ENCODE measurements around the gene KDM2B. TPM values are rescaled to one million over a fixed set of nuclear protein-coding genes. Genes with fewer than 3 reads are reported as not detected.

KDM2B gene
- 74.8 TPM for polyA plus RNA-seq (2013, experiment 1 of 2)
- 78.1 TPM for polyA plus RNA-seq (2013, experiment 2 of 2)

DNA sequence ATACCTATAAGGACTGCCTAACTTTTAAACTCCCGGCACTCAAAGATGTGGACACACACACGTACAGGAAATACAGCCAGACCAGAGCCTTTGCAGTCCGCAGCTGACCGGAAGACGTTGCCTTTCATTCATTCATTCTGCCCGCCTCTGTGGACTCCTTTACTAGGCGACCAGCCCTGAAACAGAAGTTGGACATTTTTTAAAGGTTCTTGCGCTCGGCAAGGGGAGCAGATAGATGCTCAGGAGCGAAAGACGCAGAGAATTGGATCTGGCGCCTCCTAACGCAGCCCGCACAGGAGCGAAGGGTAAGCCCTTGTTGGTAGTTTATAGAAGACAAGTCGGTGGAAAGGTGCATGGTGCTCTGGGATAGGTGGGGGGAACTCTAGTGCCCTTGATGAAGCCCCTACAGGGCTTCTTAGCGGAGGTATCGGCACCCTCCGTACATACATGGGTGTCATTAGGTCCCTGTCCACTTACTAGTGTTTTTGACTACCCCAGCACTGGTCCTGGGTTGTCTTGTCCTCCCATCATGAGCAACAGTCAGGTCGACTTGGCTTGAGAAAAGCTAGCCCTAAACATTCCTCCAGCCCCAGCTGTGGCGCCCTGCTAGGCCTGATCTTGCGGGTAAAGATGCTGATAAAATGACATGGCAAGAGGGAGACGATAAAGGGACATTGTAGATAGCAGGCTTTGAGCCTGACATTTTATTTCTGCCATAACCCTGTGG, at the start of gene KDM2B:
TSS of gene KDM2B (minus strand) at position 65 of the 727 bp plus-strand sequence. CDS start 112 bp downstream, outside the sequence.
- peak within 1 kb of the TSS; percentile 37 for H3K23ac ChIP-seq (ENCODE audit: low read length)
- peak within 1 kb of the TSS; percentile 61 for H3K4me2 ChIP-seq (ENCODE audit: low read length)
- peak within 1 kb of the TSS; percentile 65 for H3K4me3 ChIP-seq (ENCODE audit: low read length)
- no CpG with 5 or more reads among the region's 23 CpGs for WGBS (ENCODE audit: extremely low coverage, insufficient coverage, low lambda C conversion rate)
- peak within 1 kb of the TSS; percentile 98 for H3K4ac ChIP-seq (ENCODE audit: low read depth, low read length)
- peak within 1 kb of the TSS; percentile 99 for H3K56ac ChIP-seq (ENCODE audit: low read length)
- peak within 1 kb of the TSS; percentile 98 for H2BK15ac ChIP-seq (replicated peaks; ENCODE audit: low read depth)
- H4K8ac ChIP-seq (ENCODE audit: low read depth, low read length) = peak within 1 kb of the TSS; percentile 83
- H4K5ac ChIP-seq (ENCODE audit: low read length) = peak within 1 kb of the TSS; percentile 60
- H3K27me3 ChIP-seq (ENCODE audit: insufficient read depth, low read length, poor library complexity) = no peaks in the 10 kb centered on the region
- DNase-seq = peak; percentile 90
- H3K18ac ChIP-seq (ENCODE audit: low read length) = peak within 1 kb of the TSS; percentile 98
- peak within 1 kb of the TSS; percentile 99 for H3K27ac ChIP-seq (ENCODE audit: low read depth, low read length)
- H3K79me2 ChIP-seq (ENCODE audit: control insufficient read depth, insufficient read depth, low read length) = peaks cover 20% of the 10 kb centered on the region
- peak within 1 kb of the TSS; percentile 95 for H2AK5ac ChIP-seq (ENCODE audit: low read length)
- peak within 1 kb of the TSS; percentile 100 for H2BK120ac ChIP-seq (ENCODE audit: low read depth, low read length)
- H2BK5ac ChIP-seq (ENCODE audit: low read length) = peak within 1 kb of the TSS; percentile 98
- no peaks in the 10 kb centered on the region for H3K79me1 ChIP-seq (ENCODE audit: low read length)
- H3K9ac ChIP-seq (ENCODE audit: low read length) = peak within 1 kb of the TSS; percentile 93
- H3K4me1 ChIP-seq (ENCODE audit: control insufficient read depth, low read depth, low read length) = peaks cover 10% of the 10 kb centered on the region
- no peaks in the 10 kb centered on the region for H3K36me3 ChIP-seq (ENCODE audit: control insufficient read depth, insufficient read depth, low read length)

DNA sequence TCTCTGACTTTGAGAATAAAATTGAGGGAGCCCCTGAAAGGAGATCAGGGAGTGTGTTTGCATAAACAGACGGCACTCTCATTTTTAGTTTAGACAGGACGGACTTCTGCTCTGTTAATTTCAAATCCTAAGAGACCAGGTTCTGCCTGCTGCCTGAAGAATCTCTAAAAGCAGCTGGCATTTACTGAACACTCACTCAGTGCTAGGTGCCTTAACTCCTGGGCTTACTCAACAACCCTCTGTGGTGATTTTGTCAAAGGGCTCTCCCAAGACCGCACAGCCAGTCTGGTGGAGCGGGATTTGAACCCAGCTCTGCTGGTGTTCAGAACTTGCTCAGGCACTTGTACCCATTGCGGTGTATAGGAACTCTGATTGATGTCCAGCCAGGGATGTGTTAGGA, 47.7 kb upstream of the KDM2B start:
- Histone ChIP-seq H3K79me1 (ENCODE audit: low read length) (peaks cover 29% of the 10 kb centered on the region), H2BK120ac (ENCODE audit: low read depth, low read length) (no peak overlapping the region), H3K18ac (ENCODE audit: low read length) (peak overlapping the region; percentile 57), H3K56ac (ENCODE audit: low read length) (peak overlapping the region; percentile 97), H3K4me1 (ENCODE audit: control insufficient read depth, low read depth, low read length) (peaks cover 27% of the 10 kb centered on the region), H2AK5ac (ENCODE audit: low read length) (no peak overlapping the region), H2BK5ac (ENCODE audit: low read length) (no peak overlapping the region), H2BK15ac (replicated peaks; ENCODE audit: low read depth) (no peak overlapping the region), H3K9ac (ENCODE audit: low read length) (peak overlapping the region; percentile 79), H3K4me3 (ENCODE audit: low read length) (no peak overlapping the region), H3K23ac (ENCODE audit: low read length) (peak overlapping the region; percentile 94), H3K36me3 (ENCODE audit: control insufficient read depth, insufficient read depth, low read length) (peaks cover 3% of the 10 kb centered on the region), H3K4me2 (ENCODE audit: low read length) (peak overlapping the region; percentile 71), H4K8ac (ENCODE audit: low read depth, low read length) (no peak overlapping the region), H3K79me2 (ENCODE audit: control insufficient read depth, insufficient read depth, low read length) (peaks cover 53% of the 10 kb centered on the region), H3K27ac (ENCODE audit: low read depth, low read length) (no peak overlapping the region), H3K4ac (ENCODE audit: low read depth, low read length) (peak overlapping the region; percentile 10), H4K5ac (ENCODE audit: low read length) (no peak overlapping the region), H3K27me3 (ENCODE audit: insufficient read depth, low read length, poor library complexity) (no peaks in the 10 kb centered on the region)
- no CpG with 5 or more reads among the region's 5 CpGs for WGBS (ENCODE audit: extremely low coverage, insufficient coverage, low lambda C conversion rate)
- DNase-seq = no peak

- Histone ChIP-seq H3K27ac (ENCODE audit: low read depth, low read length) (no peak overlapping the region), H2BK5ac (ENCODE audit: low read length) (no peak overlapping the region)
- WGBS (ENCODE audit: extremely low coverage, insufficient coverage, low lambda C conversion rate) = no CpG with 5 or more reads among the region's 8 CpGs
These were observed 47.2 kb upstream of the KDM2B start for GRCh38 chr12:121628037-121628436.

DNA sequence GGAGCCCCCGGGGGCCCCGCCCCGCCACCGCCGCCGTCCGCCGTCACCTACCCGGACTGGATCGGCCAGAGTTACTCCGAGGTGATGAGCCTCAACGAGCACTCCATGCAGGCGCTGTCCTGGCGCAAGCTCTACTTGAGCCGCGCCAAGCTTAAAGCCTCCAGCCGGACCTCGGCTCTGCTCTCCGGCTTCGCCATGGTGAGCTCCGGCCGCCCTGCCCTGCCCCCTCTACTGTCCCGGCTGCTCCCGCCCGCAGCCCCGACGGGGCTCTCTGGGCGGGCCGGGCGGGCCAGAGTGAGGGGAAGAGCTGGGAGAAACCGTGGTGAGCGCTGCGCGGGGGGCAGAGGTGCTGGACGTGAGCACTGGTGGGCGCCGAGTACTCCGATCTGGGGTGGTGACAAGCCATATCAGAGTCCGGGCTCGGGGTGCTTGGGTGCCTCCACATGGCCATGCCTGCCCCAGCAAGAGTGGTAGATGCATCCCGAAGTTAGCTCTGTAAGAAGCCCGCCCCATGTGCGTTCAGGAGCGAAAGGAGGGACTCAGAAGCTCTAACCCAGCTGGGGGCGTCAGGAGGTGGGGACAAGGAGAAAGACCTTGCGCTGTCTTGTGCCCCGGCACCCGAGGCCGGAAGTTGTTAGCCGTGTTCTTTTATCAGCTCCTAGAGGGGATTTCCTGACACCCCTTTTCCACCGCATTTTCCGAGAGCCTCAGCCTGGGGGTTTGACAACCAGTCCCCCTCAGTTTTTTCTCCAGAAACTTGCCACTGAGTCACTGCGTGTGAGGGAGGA, 46.2 kb upstream of the KDM2B start:
- peak overlapping the region; percentile 93 for H3K4me2 ChIP-seq (ENCODE audit: low read length)
- H3K79me2 ChIP-seq (ENCODE audit: control insufficient read depth, insufficient read depth, low read length) = peaks cover 40% of the 10 kb centered on the region
- H3K4me3 ChIP-seq (ENCODE audit: low read length) = peak overlapping the region; percentile 61
- peak overlapping the region; percentile 79 for H3K9ac ChIP-seq (ENCODE audit: low read length)
- H3K18ac ChIP-seq (ENCODE audit: low read length) = peak overlapping the region; percentile 92
- no peak overlapping the region for H2AK5ac ChIP-seq (ENCODE audit: low read length)
- DNase-seq = peak; percentile 91
- peak overlapping the region; percentile 37 for H2BK120ac ChIP-seq (ENCODE audit: low read depth, low read length)
- WGBS (ENCODE audit: extremely low coverage, insufficient coverage, low lambda C conversion rate) = no CpG with 5 or more reads among the region's 53 CpGs
- no peak overlapping the region for H2BK15ac ChIP-seq (replicated peaks; ENCODE audit: low read depth)
- peaks cover 3% of the 10 kb centered on the region for H3K36me3 ChIP-seq (ENCODE audit: control insufficient read depth, insufficient read depth, low read length)
- H3K56ac ChIP-seq (ENCODE audit: low read length) = peak overlapping the region; percentile 97
- H4K5ac ChIP-seq (ENCODE audit: low read length) = no peak overlapping the region
- no peak overlapping the region for H4K8ac ChIP-seq (ENCODE audit: low read depth, low read length)
- H3K23ac ChIP-seq (ENCODE audit: low read length) = peak overlapping the region; percentile 94
- H3K27ac ChIP-seq (ENCODE audit: low read depth, low read length) = peak overlapping the region; percentile 94
- H3K27me3 ChIP-seq (ENCODE audit: insufficient read depth, low read length, poor library complexity) = no peaks in the 10 kb centered on the region
- peak overlapping the region; percentile 73 for H3K4ac ChIP-seq (ENCODE audit: low read depth, low read length)
- peak overlapping the region; percentile 31 for H2BK5ac ChIP-seq (ENCODE audit: low read length)
- peaks cover 19% of the 10 kb centered on the region for H3K4me1 ChIP-seq (ENCODE audit: control insufficient read depth, low read depth, low read length)
- H3K79me1 ChIP-seq (ENCODE audit: low read length) = peaks cover 19% of the 10 kb centered on the region

More at GRCh38 chr12:121628037-121628436, 47.2 kb upstream of the KDM2B start:
- peak overlapping the region; percentile 32 for H2AK5ac ChIP-seq (ENCODE audit: low read length)
- H3K4me3 ChIP-seq (ENCODE audit: low read length) = peak overlapping the region; percentile 37
- no peak overlapping the region for H4K5ac ChIP-seq (ENCODE audit: low read length)
- H3K27me3 ChIP-seq (ENCODE audit: insufficient read depth, low read length, poor library complexity) = no peaks in the 10 kb centered on the region
- H3K23ac ChIP-seq (ENCODE audit: low read length) = peak overlapping the region; percentile 94
- H3K9ac ChIP-seq (ENCODE audit: low read length) = peak overlapping the region; percentile 79
- peak overlapping the region; percentile 97 for H3K56ac ChIP-seq (ENCODE audit: low read length)
- H3K79me1 ChIP-seq (ENCODE audit: low read length) = peaks cover 28% of the 10 kb centered on the region
- H2BK120ac ChIP-seq (ENCODE audit: low read depth, low read length) = no peak overlapping the region
- peak overlapping the region; percentile 56 for H3K4ac ChIP-seq (ENCODE audit: low read depth, low read length)
- no peak overlapping the region for H4K8ac ChIP-seq (ENCODE audit: low read depth, low read length)
- peak overlapping the region; percentile 57 for H3K18ac ChIP-seq (ENCODE audit: low read length)
- DNase-seq = peak; percentile 50
- H2BK15ac ChIP-seq (replicated peaks; ENCODE audit: low read depth) = no peak overlapping the region
- H3K4me2 ChIP-seq (ENCODE audit: low read length) = peak overlapping the region; percentile 71
- H3K79me2 ChIP-seq (ENCODE audit: control insufficient read depth, insufficient read depth, low read length) = peaks cover 50% of the 10 kb centered on the region
- peaks cover 26% of the 10 kb centered on the region for H3K4me1 ChIP-seq (ENCODE audit: control insufficient read depth, low read depth, low read length)
- H3K36me3 ChIP-seq (ENCODE audit: control insufficient read depth, insufficient read depth, low read length) = peaks cover 3% of the 10 kb centered on the region

DNA sequence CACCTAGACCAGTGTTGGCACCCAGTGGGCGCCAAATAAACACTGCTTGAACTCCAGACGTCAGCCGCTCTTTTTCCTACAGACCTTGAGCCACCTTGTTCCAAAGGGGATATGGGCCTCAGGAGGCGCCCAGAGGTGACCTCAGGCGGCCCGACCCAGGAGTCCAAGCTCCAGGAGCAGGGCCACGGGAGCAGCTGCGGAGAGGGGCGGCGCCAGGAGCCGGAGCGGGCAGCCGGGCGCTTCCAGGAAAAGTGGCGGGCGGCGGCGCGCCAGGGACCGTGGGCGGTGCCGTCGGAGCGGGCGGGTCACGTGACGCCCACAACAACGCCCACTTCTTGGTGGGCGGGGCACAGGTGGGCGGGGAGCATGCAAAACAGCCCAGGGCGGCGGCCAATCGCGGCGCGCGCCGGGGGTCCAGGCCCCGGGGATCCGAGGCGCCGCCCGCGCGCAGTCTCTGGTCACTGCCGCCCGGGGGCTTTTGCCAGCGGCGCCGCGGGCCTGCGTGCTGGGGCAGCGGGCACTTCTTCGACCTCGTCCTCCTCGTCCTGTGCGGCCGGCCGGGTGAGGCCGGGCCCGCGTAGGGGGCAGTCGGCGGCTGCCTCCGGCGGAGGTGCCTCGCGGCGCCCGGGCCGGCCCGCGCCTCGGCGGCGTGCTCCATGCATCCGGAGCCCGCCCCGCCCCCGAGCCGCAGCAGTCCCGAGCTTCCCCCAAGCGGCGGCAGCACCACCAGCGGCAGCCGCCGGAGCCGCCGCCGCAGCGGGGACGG, 45.4 kb upstream of the KDM2B start, which contains the start of gene ORAI1:
TSS of gene ORAI1 (plus strand) at position 444 of the 766 bp plus-strand sequence.
- Histone ChIP-seq H3K27ac (ENCODE audit: low read depth, low read length) (peak within 1 kb of the TSS; percentile 94), H3K79me1 (ENCODE audit: low read length) (peaks cover 15% of the 10 kb centered on the region), H3K36me3 (ENCODE audit: control insufficient read depth, insufficient read depth, low read length) (no peaks in the 10 kb centered on the region), H2AK5ac (ENCODE audit: low read length) (no peak within 1 kb of the TSS), H3K9ac (ENCODE audit: low read length) (peak within 1 kb of the TSS; percentile 81), H3K4ac (ENCODE audit: low read depth, low read length) (peak within 1 kb of the TSS; percentile 73), H3K79me2 (ENCODE audit: control insufficient read depth, insufficient read depth, low read length) (peaks cover 35% of the 10 kb centered on the region), H3K4me1 (ENCODE audit: control insufficient read depth, low read depth, low read length) (peaks cover 16% of the 10 kb centered on the region), H3K56ac (ENCODE audit: low read length) (peak within 1 kb of the TSS; percentile 97), H4K5ac (ENCODE audit: low read length) (no peak within 1 kb of the TSS), H3K18ac (ENCODE audit: low read length) (peak within 1 kb of the TSS; percentile 94), H3K23ac (ENCODE audit: low read length) (peak within 1 kb of the TSS; percentile 94), H2BK120ac (ENCODE audit: low read depth, low read length) (peak within 1 kb of the TSS; percentile 37), H2BK15ac (replicated peaks; ENCODE audit: low read depth) (no peak within 1 kb of the TSS), H3K4me3 (ENCODE audit: low read length) (peak within 1 kb of the TSS; percentile 65), H3K4me2 (ENCODE audit: low read length) (peak within 1 kb of the TSS; percentile 93), H2BK5ac (ENCODE audit: low read length) (peak within 1 kb of the TSS; percentile 31), H4K8ac (ENCODE audit: low read depth, low read length) (no peak within 1 kb of the TSS), H3K27me3 (ENCODE audit: insufficient read depth, low read length, poor library complexity) (no peaks in the 10 kb centered on the region)
- DNase-seq = peak; percentile 97
- WGBS (ENCODE audit: extremely low coverage, insufficient coverage, low lambda C conversion rate) = no CpG with 5 or more reads among the region's 92 CpGs
